CD4-positive, alpha-beta T cell treated with Interleukin-15 for 4 hours (primary cell): ENCODE results near the gene RIMOC1.

Experiments used
- DNase-seq: peaks from one replicate; pipeline ENCODE4 v3.0.0-alpha.2; 2020; ENCODE audit warnings: low spot score

Gene RIMOC1

DNA sequence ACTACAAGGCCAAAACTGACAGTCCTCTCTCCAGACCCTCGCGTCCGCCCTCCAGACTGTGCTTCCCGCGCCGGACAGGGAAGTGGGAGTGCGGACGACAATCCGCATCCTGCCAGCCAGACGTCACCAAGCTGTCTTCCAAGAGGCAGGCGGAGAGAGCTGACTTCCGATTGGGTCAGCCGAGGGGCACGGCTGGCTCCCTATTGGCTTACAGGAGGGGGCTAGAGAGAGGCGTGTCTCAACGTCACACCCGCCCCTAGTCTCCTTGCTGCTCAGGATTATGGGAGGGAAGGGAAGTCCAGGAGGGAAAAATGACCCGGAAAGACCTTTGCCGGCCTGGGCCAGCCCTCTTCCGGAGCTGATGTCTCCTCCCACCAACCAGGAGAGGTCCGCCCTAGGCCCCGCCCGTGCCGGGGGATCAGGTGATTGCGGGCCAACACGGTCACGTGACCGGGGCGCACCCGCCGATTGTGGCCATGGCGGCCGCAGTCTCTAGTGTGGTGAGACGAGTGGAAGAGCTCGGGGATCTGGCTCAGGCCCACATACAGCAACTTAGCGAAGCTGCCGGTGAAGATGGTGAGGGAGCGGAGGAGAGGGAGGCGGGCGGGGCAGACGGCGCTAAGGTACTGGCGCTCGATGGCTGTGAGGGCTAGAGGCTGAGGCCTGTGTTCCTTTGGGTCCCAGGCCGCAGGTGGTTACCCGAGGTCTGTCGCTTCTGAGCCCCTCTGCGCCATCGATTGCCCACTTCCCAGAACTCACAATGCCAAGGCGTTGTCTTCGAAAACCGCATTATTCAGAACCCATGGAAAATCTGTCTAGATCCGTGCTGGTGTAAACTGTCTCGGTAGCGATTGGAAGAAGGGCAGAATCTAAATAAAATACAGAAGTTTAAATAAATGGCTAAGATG, at the start of gene RIMOC1:
RIMOC1 (plus strand) TSS at position 453 of the 908 bp plus-strand sequence; CDS start at position 477, 24 bp downstream.
- DNase-seq: peak; percentile 98

- peak; percentile 82 for DNase-seq
These were observed 47.3 kb upstream of the RIMOC1 start for GRCh38 chr5:41856644-41857491.

DNA sequence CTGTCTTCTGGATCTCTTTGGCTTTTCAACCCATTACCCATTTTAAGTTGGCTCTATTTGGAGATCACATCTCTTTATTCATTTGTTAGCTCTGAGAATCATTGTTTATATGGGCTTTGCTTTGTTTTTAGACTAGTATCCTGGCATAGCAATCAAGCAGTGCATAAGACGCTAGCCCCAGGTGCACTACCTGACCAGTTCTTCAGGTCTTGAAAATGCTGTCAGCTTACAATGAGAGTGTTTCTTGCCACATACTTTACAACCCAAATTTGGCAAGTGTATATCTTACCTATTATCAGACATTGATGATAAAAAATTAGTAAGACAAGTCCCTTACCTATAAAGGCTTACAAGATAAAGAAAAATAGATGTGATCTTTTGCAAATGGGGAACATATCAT, 46.2 kb upstream of the RIMOC1 start:
- DNase-seq: no peak

GRCh38 chr5:41858890-41859289, 45.3 kb upstream of the RIMOC1 start:
- DNase-seq: no peak

- DNase-seq: no peak
These were observed 40.2 kb upstream of the RIMOC1 start for GRCh38 chr5:41863871-41864486.

- DNase-seq: no peak
These were observed 34.9 kb upstream of the RIMOC1 start for GRCh38 chr5:41869151-41869723.

DNA sequence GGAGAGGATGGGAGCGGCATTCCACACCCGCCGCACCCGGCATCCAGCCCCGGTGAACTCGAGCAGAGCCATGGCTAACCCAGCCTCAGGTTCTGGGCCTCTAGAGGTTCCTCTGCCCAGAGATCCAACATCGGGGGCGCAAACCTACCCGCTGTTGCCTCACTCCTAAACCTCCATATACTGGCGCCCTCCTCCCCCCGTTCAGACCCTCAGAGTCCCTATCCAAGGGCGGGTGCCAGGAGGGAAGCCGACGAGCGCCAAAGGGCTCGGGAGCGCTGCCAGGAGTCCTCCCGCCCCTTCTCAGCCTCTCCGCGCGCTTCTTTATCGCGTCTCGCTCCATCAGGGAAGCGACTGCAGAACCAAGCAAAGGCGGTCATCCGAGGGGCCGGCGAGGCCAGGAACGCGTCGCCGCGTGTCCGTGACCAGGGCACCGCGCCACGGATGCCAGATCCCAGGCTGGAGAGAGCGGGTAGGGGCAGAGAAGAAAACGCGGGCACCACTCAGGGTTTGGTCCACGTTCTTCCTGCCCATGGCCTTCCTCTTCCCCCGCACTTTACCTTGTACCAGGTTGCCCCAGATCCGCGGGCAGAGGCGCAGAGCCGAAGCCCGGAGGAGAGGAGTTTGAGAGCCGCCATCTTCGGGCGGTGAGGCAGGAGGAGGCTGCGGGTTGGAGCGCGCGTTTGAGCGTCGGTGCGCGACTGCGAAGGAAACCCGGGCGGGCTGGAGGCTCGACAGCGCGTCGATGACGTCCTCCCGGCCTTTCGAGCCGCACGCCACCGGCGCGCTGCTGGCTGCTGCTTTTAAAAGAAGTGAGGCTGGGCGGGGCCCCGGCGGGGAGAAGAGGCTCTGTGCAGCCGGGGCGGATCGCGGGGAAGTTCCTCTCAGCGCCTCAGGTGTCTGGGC, 34.2 kb upstream of the RIMOC1 start, which contains the start of gene OXCT1:
OXCT1 (minus strand) TSS at position 702 of the 903 bp plus-strand sequence; CDS start at position 635, 67 bp downstream.
- DNase-seq: peak; percentile 92

GRCh38 chr5:41870627-41871048, 33.5 kb upstream of the RIMOC1 start:
- DNase-seq: no peak

GRCh38 chr5:41871852-41872251, 32.3 kb upstream of the RIMOC1 start:
- DNase-seq: no peak

DNA sequence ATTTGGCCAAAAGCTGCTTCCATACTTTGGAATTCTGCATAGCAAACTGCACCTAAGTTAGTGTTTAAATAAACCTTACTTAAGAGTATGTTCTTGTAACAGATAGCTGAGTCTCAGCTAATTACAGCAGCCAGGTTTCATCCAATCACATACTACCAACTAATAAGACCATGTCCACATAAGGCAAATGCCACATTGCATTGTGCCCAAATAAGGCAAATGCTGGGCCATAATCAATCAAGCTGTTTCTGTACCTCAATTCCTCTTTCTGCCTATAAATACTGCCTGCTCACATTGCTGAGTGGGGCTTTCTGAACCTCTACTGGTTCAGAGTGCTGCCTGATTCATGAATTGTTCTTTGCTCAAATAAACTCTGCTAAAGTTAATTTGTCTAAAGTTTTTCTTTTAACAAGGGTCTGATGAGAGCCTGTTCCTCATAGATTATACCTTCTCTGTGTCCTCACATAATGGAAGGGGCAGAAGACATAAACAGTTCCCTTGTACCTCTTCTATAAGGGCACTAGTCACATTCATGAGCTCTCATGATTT, 29.6 kb upstream of the RIMOC1 start:
- no peak for DNase-seq

DNA sequence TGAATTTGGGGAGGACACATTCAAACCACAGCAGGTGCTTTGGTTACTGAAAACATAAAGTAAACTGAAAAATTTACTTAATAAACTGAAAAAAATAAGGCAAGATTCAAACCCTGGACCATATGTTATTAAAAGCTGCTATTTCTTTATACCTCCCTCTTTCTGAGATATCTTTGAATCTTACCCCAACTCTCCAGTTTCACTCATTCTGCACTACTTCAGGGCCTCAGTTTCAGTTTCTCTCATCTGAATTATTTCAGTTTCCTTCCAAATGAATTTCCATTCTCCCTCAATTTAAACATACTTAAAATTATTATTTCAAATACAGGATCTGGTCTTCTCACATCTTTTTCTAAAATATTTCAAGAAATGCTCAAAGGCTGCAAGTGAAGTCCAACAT, 29.0 kb upstream of the RIMOC1 start:
- no peak for DNase-seq

- DNase-seq: no peak
These were observed 27.5 kb upstream of the RIMOC1 start for GRCh38 chr5:41876678-41877077.

DNA sequence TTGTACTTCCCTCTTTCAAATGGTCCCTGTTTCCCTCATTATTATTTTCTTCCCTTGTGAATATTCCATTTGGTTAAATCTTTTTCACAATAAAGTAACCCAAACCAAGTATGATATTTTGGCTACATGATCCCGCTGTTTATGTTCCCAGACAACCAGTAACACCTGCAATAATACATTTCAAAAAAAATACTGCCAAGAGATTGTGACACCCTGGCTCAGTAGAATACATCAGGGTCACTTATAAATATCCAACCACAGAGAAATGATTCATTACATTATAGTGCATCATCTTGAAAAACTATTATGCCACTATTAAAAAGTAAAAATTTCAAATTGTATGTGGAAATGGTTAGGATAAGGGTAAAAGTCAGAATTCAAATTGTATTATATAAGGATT, 26.7 kb upstream of the RIMOC1 start:
- no peak for DNase-seq

DNA sequence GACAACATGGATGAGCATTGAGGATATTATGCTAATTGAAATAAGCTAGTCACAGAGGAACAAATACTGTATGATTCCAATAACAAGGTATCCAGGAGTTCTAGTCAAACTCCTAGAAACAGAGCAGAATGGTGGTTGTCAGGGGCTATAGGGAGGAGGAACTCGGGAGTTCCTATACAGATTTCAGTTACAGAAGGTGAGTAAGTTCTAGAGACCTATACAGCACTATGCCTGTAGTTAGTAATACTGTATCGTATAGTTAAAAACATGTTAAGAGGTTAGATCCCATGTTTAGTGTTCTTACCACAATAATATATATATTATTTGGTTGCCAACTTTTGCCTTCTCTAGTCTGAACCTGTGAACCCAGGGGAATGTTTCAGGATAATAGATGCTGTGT, 26.0 kb upstream of the RIMOC1 start:
- no peak for DNase-seq

- no peak for DNase-seq
These were observed 25.3 kb upstream of the RIMOC1 start for GRCh38 chr5:41878643-41879478.

DNA sequence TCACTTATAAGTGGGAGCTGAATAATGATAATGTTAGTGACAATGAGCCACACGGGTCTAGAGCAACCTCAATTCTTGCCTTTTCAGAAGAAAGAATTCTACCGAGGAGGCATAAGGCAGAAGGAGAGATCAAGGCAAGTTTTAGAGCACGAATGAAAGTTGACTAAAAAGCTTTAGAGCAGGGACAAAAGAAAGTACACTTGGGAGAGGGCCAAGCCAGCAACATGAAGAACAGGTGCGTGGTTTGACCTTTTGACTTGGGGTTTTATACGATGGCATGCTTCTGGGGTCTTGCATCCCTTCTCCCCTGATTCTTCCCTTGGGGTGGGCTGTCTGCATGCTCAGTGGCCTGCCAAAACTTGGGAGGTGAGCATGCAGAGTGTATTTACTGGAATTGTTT, 21.4 kb upstream of the RIMOC1 start:
- no peak for DNase-seq

DNA sequence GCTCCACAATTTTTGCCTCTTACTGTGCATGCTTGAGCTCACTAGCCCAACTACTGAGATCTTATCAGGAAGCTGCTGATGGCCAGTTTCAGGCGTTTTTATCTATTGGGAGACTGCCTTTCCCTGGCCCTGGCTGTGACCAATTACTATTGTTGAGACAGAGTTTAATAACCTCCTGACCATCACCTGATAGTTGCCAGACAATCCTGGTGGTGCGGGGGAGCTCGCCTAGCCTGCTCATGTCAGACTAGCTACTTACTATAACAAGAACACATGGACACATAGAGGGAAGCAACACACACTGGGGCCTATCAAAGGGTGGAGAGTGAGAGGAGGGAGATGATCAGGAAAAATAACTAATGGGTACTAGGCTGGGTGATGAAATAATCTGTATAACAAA, 20.9 kb upstream of the RIMOC1 start:
- no peak for DNase-seq

DNA sequence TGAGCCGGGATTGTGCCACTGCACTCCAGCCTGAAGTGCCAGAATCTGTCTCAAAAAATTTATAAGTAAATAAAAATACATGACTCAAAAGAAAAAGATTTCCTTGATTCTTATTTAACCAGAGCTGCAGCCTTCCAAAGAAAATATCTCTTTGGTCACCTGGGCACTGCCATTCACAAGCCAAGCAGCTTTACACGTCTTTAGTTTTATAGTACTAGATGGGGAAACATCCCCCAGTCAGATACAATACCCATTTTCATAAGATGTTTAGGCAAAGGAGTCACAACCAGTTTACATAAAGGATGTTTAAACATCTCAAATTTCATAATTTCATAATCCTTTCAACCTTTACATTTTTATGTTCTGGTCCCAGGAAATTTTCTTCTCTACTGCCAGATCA, 20.2 kb upstream of the RIMOC1 start:
- no peak for DNase-seq

GRCh38 chr5:41885286-41885685, 18.9 kb upstream of the RIMOC1 start:
- DNase-seq: no peak
